Astrocyte (in vitro differentiated cells and primary cell): ENCODE data around the gene MGMT. TPM values are rescaled to one million over a fixed set of nuclear protein-coding genes. Genes with fewer than 3 reads are reported as not detected.

Experiments
- DNase-seq: peaks from one replicate; pipeline ENCODE4 v3.0.0-alpha.2; 2010; ENCODE audit warnings: low read depth
- FAIRE-seq: peaks from 2 replicates; lab custom pipeline; 2011; peaks lifted over from hg19 to GRCh38; lab: Jason Lieb, UNC
- H2AFZ ChIP-seq: 2 replicates; pipeline ENCODE4 v1.6.0; 2012; ENCODE audit warnings: low read depth, low read length, inconsistent platforms
- H3K27ac ChIP-seq: 2 replicates; pipeline ENCODE4 v1.5.1; 2011; ENCODE audit warnings: low read depth, low read length, inconsistent platforms
- H3K27me3 ChIP-seq: 2 replicates; pipeline ENCODE4 v1.6.0; 2011; ENCODE audit warnings: low read length, inconsistent platforms; ENCODE audit not compliant: insufficient read depth
- H3K36me3 ChIP-seq: 2 replicates; pipeline ENCODE4 v1.5.1; 2011; ENCODE audit warnings: low read length, inconsistent platforms; ENCODE audit not compliant: insufficient read depth
- H3K4me1 ChIP-seq: 2 replicates; pipeline ENCODE4 v1.5.1; 2011; ENCODE audit warnings: low read length, inconsistent platforms; ENCODE audit not compliant: insufficient read depth
- H3K4me2 ChIP-seq: 2 replicates; pipeline ENCODE4 v1.6.0; 2012; ENCODE audit warnings: low read length, inconsistent platforms
- H3K4me3 ChIP-seq: 2 replicates; pipeline ENCODE4 v1.5.1; 2011; ENCODE audit warnings: low read depth, mild to moderate bottlenecking, low read length, inconsistent platforms; ENCODE audit not compliant: insufficient read depth
- H3K79me2 ChIP-seq: 2 replicates; pipeline ENCODE4 v1.6.0; 2012; ENCODE audit warnings: mild to moderate bottlenecking, low read length, inconsistent platforms; ENCODE audit not compliant: insufficient read depth
- H3K9ac ChIP-seq: 2 replicates; pipeline ENCODE4 v1.6.0; 2012; ENCODE audit warnings: mild to moderate bottlenecking, low read length, inconsistent platforms
- H3K9me3 ChIP-seq: 2 replicates; pipeline ENCODE4 v1.5.1; 2012; ENCODE audit warnings: low read depth, mild to moderate bottlenecking, low read length, inconsistent platforms; ENCODE audit not compliant: insufficient read depth
- H4K20me1 ChIP-seq: 2 replicates; pipeline ENCODE4 v1.6.0; 2012; ENCODE audit warnings: low read length, inconsistent platforms; ENCODE audit not compliant: insufficient read depth
- H3K27ac Mint-ChIP-seq: one replicate; pipeline ENCODE4 v1.8.0; 2021; ENCODE audit warnings: mild to moderate bottlenecking, mixed read lengths; ENCODE audit not compliant: unreplicated experiment
- H3K27me3 Mint-ChIP-seq: one replicate; pipeline ENCODE4 v1.8.0; 2021; ENCODE audit warnings: low read depth, mixed read lengths; ENCODE audit not compliant: unreplicated experiment
- H3K36me3 Mint-ChIP-seq: one replicate; pipeline ENCODE4 v1.8.0; 2021; ENCODE audit warnings: low read depth, mixed read lengths; ENCODE audit not compliant: unreplicated experiment
- H3K4me1 Mint-ChIP-seq: one replicate; pipeline ENCODE4 v1.8.0; 2021; ENCODE audit warnings: low read depth, mixed read lengths; ENCODE audit not compliant: unreplicated experiment
- H3K4me3 Mint-ChIP-seq: one replicate; pipeline ENCODE4 v1.8.0; 2021; ENCODE audit warnings: mild to moderate bottlenecking, moderate library complexity, mixed read lengths; ENCODE audit not compliant: unreplicated experiment
- H3K9me3 Mint-ChIP-seq: one replicate; pipeline ENCODE4 v1.8.0; 2021; ENCODE audit warnings: mild to moderate bottlenecking, mixed read lengths; ENCODE audit not compliant: unreplicated experiment
- CTCF ChIP-seq: IDR thresholded peaks from 2 replicates; pipeline ENCODE4 v1.5.1; 2011; ENCODE audit warnings: low read depth, mild to moderate bottlenecking, inconsistent platforms, low read length, moderate library complexity; ENCODE audit not compliant: insufficient read depth
- EZH2 ChIP-seq: IDR thresholded peaks from 2 replicates; pipeline ENCODE4 v1.6.1; 2012; ENCODE audit warnings: mild to moderate bottlenecking, low read length, inconsistent platforms; ENCODE audit not compliant: insufficient read depth
- total RNA-seq: library from RNA; stranded (reverse); gene quantifications from 2 replicates; pipeline ENCODE4 v1.2.1, GENCODE V29; 2021

MGMT gene
- total RNA-seq, 1 donor from 2014 or later, result 9.5 TPM

- DNase-seq (no peak), FAIRE-seq (no peak)
- Histone ChIP-seq H3K9ac (no peak overlapping the region), H3K4me1 (no peaks in the 10 kb centered on the region), H3K79me2 (no peaks in the 10 kb centered on the region), H3K27me3 (no peaks in the 10 kb centered on the region), H3K4me3 (no peak overlapping the region), H3K36me3 (no peaks in the 10 kb centered on the region), H3K9me3 (peaks cover 9% of the 10 kb centered on the region), H3K4me2 (no peak overlapping the region), H4K20me1 (no peaks in the 10 kb centered on the region), H2AFZ (no peak overlapping the region), H3K27ac (no peak overlapping the region)
- H3K27ac Mint-ChIP-seq, result no peak overlapping the region
- H3K4me3 Mint-ChIP-seq, result no peak overlapping the region
- H3K4me1 Mint-ChIP-seq, result no peaks in the 10 kb centered on the region
- peaks cover 3% of the 10 kb centered on the region for H3K27me3 Mint-ChIP-seq
- no peak for TF ChIP-seq EZH2
- no peaks in the 10 kb centered on the region for H3K36me3 Mint-ChIP-seq
- peaks cover 3% of the 10 kb centered on the region for H3K9me3 Mint-ChIP-seq
Observed at GRCh38 chr10:129792864-129793263, 325.8 kb downstream of the MGMT start.

GRCh38 chr10:129793479-129793878, 326.4 kb downstream of the MGMT start:
- Mint-ChIP-seq H3K27me3 (peaks cover 3% of the 10 kb centered on the region), H3K4me3 (no peak overlapping the region), H3K27ac (no peak overlapping the region), H3K9me3 (peaks cover 3% of the 10 kb centered on the region), H3K4me1 (no peaks in the 10 kb centered on the region), H3K36me3 (no peaks in the 10 kb centered on the region)
- H4K20me1 ChIP-seq, result no peaks in the 10 kb centered on the region
- no peak overlapping the region for H3K4me3 ChIP-seq
- H3K4me2 ChIP-seq, result no peak overlapping the region
- no peak overlapping the region for H3K27ac ChIP-seq
- no peaks in the 10 kb centered on the region for H3K79me2 ChIP-seq
- H3K9ac ChIP-seq, result no peak overlapping the region
- FAIRE-seq (no peak), DNase-seq (no peak)
- H3K27me3 ChIP-seq, result no peaks in the 10 kb centered on the region
- no peaks in the 10 kb centered on the region for H3K4me1 ChIP-seq
- no peak overlapping the region for H2AFZ ChIP-seq
- peaks cover 9% of the 10 kb centered on the region for H3K9me3 ChIP-seq
- no peak for TF ChIP-seq EZH2
- TF ChIP-seq CTCF, result no peak
- H3K36me3 ChIP-seq, result no peaks in the 10 kb centered on the region

GRCh38 chr10:129793996-129794395, 327.0 kb downstream of the MGMT start:
- H3K4me1 Mint-ChIP-seq, result no peaks in the 10 kb centered on the region
- H3K36me3 Mint-ChIP-seq, result no peaks in the 10 kb centered on the region
- H3K27ac Mint-ChIP-seq, result no peak overlapping the region
- peaks cover 3% of the 10 kb centered on the region for H3K27me3 Mint-ChIP-seq
- H3K9me3 ChIP-seq, result peaks cover 9% of the 10 kb centered on the region
- H2AFZ ChIP-seq, result no peak overlapping the region
- FAIRE-seq (no peak), DNase-seq (no peak)
- H3K4me3 ChIP-seq, result no peak overlapping the region
- H3K27me3 ChIP-seq, result no peaks in the 10 kb centered on the region
- no peak overlapping the region for H3K9ac ChIP-seq
- no peak overlapping the region for H3K4me3 Mint-ChIP-seq
- H3K9me3 Mint-ChIP-seq, result peaks cover 3% of the 10 kb centered on the region
- no peak overlapping the region for H3K27ac ChIP-seq
- H3K4me1 ChIP-seq, result no peaks in the 10 kb centered on the region
- H4K20me1 ChIP-seq, result no peaks in the 10 kb centered on the region
- no peaks in the 10 kb centered on the region for H3K79me2 ChIP-seq
- TF ChIP-seq EZH2 (no peak), CTCF (no peak)
- H3K4me2 ChIP-seq, result no peak overlapping the region
- no peaks in the 10 kb centered on the region for H3K36me3 ChIP-seq
